ENCODE data around the gene SLC38A6.

DNA sequence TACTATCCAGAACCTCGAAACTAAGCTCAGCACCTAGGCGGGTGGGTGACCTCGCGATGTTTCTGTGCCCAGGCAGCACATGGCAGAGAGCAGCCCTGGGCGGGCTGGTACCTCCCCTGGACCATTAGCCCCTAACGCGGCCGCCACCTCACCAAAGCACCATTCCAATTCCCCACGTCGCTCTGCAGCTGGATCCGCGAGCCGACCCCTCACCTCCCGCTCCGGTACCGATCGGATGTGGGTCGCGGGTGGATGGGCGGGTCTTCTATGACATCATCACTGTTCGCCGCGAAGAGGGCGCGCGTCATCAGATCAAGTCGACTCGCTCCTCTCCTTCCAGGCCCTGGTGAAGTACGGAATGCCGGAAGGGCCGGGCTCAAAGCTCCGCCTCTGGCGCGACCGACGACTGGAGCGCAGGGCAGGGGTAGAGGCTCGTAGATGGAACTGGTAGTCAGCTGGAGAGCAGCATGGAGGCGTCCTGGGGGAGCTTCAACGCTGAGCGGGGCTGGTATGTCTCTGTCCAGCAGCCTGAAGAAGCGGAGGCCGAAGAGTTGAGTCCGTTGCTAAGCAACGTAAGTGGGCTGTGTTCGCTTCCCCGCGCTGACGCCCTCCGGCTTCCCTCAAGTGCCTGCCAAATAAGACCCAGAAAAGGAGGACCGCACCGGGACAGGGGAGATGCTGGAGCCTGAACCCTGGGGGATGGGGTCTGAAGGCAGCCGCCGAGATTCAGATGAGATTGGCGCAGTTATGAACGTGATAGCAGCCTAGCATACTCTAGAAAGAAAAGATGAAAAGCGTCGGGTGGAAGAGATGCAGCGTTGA is at the start of gene SLC38A6, which contains the start of gene TRMT5:
- TF ChIP-seq, protein P1, sequence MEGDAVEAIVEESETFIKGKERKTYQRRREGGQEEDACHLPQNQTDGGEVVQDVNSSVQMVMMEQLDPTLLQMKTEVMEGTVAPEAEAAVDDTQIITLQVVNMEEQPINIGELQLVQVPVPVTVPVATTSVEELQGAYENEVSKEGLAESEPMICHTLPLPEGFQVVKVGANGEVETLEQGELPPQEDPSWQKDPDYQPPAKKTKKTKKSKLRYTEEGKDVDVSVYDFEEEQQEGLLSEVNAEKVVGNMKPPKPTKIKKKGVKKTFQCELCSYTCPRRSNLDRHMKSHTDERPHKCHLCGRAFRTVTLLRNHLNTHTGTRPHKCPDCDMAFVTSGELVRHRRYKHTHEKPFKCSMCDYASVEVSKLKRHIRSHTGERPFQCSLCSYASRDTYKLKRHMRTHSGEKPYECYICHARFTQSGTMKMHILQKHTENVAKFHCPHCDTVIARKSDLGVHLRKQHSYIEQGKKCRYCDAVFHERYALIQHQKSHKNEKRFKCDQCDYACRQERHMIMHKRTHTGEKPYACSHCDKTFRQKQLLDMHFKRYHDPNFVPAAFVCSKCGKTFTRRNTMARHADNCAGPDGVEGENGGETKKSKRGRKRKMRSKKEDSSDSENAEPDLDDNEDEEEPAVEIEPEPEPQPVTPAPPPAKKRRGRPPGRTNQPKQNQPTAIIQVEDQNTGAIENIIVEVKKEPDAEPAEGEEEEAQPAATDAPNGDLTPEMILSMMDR (IDR thresholded peaks at IDR 0.05; ENCODE audit: poor library complexity, severe bottlenecking), result no peak
- TF ChIP-seq EZH2 (IDR thresholded peaks at IDR 0.05; ENCODE audit: borderline replicate concordance, insufficient read depth, low read length, poor library complexity, severe bottlenecking), result no peak

Measured in neural cell (in vitro differentiated cells).